ENCODE results near the gene FCRL2.

- TF ChIP-seq CTCF (IDR thresholded peaks at IDR 0.05) (no peak), POLR2A (IDR thresholded peaks at IDR 0.05) (no peak)
Measured at GRCh38 chr1:157798211-157798610, 21.3 kb upstream of the FCRL2 start.
